Measurements from ENCODE around the gene SGSH.

SGSH gene

DNA sequence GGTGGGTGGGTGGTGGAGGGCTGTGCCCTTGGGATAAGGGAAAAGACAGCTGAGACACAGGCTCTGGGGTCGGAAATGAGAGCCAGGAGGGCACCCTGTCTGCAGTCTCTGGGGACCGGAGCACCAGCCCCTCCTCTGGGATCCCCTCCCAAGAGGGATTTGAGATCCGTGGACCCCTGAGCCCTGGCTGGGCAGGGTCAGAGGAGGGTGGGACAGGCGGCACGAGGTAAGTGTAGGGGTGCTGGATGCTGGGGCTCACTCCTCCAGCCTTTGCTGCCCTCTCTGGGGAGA lies 425 bp downstream of the SGSH start (continued):
- TF ChIP-seq, protein P1, sequence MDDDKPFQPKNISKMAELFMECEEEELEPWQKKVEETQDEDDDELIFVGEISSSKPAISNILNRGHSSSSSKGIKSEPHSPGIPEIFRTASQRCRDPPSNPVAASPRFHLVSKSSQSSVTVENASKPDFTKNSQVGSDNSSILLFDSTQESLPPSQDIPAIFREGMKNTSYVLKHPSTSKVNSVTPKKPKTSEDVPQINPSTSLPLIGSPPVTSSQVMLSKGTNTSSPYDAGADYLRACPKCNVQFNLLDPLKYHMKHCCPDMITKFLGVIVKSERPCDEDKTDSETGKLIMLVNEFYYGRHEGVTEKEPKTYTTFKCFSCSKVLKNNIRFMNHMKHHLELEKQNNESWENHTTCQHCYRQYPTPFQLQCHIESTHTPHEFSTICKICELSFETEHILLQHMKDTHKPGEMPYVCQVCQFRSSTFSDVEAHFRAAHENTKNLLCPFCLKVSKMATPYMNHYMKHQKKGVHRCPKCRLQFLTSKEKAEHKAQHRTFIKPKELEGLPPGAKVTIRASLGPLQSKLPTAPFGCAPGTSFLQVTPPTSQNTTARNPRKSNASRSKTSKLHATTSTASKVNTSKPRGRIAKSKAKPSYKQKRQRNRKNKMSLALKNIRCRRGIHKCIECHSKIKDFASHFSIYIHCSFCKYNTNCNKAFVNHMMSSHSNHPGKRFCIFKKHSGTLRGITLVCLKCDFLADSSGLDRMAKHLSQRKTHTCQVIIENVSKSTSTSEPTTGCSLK (tag by site-specific recombination; IDR thresholded peaks at IDR 0.05), result no peak
- TF ChIP-seq ZNF677 (tag by site-specific recombination; IDR thresholded peaks at IDR 0.05) (no peak), ZNF2 (tag by site-specific recombination; IDR thresholded peaks at IDR 0.05) (no peak), ZNF311 (tag by site-specific recombination; IDR thresholded peaks at IDR 0.05; ENCODE audit: borderline replicate concordance) (no peak), ZNF626 (tag by site-specific recombination; IDR thresholded peaks at IDR 0.05) (no peak), ZNF843 (tag by site-specific recombination; IDR thresholded peaks at IDR 0.05) (0 out of 2 replicates have a peak, but pooled peaks have one; percentile 4)
- TF ChIP-seq, protein P2, sequence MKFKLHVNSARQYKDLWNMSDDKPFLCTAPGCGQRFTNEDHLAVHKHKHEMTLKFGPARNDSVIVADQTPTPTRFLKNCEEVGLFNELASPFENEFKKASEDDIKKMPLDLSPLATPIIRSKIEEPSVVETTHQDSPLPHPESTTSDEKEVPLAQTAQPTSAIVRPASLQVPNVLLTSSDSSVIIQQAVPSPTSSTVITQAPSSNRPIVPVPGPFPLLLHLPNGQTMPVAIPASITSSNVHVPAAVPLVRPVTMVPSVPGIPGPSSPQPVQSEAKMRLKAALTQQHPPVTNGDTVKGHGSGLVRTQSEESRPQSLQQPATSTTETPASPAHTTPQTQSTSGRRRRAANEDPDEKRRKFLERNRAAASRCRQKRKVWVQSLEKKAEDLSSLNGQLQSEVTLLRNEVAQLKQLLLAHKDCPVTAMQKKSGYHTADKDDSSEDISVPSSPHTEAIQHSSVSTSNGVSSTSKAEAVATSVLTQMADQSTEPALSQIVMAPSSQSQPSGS (tag by site-specific recombination; IDR thresholded peaks at IDR 0.05; ENCODE audit: low read depth), result no peak

DNA sequence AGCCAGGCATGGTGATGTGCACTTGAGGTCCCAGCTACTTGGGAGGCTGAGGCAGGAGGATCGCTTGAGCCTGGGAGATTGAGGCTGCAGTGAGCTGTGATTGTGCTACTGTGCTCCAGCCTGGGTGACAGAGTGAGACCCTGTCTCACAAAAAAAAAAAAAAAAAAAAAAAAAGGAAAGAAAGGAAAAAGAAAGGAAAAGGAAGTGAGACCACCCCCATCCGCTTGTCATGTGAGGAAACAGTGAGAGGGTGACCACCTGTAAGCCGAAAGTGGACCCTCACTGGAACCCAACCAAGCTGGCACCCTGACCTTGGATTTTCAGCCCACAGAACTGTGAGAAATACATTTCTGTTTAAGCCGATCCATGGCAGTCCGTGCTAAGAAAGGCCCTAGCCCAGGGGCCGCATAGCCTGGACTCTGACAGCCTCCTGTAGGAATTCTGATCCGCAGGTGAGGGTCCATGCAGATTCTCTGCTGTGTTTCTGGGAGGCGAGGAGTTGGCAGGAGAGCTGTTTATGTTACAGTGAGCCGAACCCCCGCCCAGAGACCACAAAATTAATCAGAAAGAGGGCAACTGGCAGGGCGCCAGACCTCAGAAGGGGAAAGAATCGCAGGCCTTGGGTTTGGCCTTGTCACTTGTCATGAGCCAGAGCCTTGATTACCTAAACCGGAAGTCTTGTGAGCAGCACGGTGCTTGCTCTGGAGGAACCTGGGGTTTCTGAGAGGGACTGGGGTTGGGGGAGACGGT lies 945 bp downstream of the SGSH start:
- peaks cover 8% of the 10 kb centered on the region; the same call in 1 of the 2 replicates for H3K4me1 ChIP-seq (ENCODE audit: control insufficient read depth, insufficient read depth, low read length)
- POLR2A ChIA-PET, result interaction anchor here (0.5 to 2.4 kb wide), 9 partner anchors 8 to 1455 kb away, joined by 3 to 11 read pairs (median 5); no protein-coding TSS in a partner anchor
- H3K36me3 ChIP-seq (ENCODE audit: control insufficient read depth in 2 of 2, insufficient read depth in 1 of 2, low read length in 2 of 2), result peaks cover 14 to 60% of the 10 kb centered on the region in 2 experiments
- H3K4me3 ChIP-seq (ENCODE audit: low read depth, low read length), result peak overlapping the region; percentile 82
- H3K27ac ChIP-seq (ENCODE audit: extremely low read depth, low read depth, low read length), result peak overlapping the region; percentile 93
- H3K9me3 ChIP-seq (ENCODE audit: control insufficient read depth, insufficient read depth, low read depth, low read length), result no peaks in the 10 kb centered on the region
- CTCF ChIA-PET, result interaction anchor here (0.6 to 1.0 kb wide), 3 partner anchors 40 to 999 kb away, joined by 3 read pairs; no protein-coding TSS in a partner anchor
- TF ChIP-seq MZF1 (tag by site-specific recombination; IDR thresholded peaks at IDR 0.05; ENCODE audit: borderline replicate concordance), result no peak
- no peak for TF ChIP-seq ZNF558 (tag by site-specific recombination; IDR thresholded peaks at IDR 0.05)
- TF ChIP-seq ZNF132 (tag by site-specific recombination; IDR thresholded peaks at IDR 0.05; ENCODE audit: borderline replicate concordance), result no peak
- TF ChIP-seq KLF16 (tag by site-specific recombination; IDR thresholded peaks at IDR 0.05), result no peak
- TF ChIP-seq, protein P3, sequence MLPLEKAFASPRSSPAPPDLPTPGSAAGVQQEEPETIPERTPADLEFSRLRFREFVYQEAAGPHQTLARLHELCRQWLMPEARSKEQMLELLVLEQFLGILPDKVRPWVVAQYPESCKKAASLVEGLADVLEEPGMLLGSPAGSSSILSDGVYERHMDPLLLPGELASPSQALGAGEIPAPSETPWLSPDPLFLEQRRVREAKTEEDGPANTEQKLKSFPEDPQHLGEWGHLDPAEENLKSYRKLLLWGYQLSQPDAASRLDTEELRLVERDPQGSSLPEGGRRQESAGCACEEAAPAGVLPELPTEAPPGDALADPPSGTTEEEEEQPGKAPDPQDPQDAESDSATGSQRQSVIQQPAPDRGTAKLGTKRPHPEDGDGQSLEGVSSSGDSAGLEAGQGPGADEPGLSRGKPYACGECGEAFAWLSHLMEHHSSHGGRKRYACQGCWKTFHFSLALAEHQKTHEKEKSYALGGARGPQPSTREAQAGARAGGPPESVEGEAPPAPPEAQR (tag by site-specific recombination; IDR thresholded peaks at IDR 0.05), result no peak
- TF ChIP-seq ZSCAN23 (tag by site-specific recombination; IDR thresholded peaks at IDR 0.05), result no peak
- TF ChIP-seq KLF9 (tag by site-specific recombination; IDR thresholded peaks at IDR 0.05; ENCODE audit: low read depth), result no peak
- TF ChIP-seq GLIS2 (tag by site-specific recombination; IDR thresholded peaks at IDR 0.05), result peak; percentile 49; the same call in 1 of the 2 replicates
- no peak for TF ChIP-seq FEZF1 (tag by site-specific recombination; IDR thresholded peaks at IDR 0.05)
- TF ChIP-seq ZNF571 (tag by site-specific recombination; IDR thresholded peaks at IDR 0.05), result no peak
- TF ChIP-seq ZNF610 (tag by site-specific recombination; IDR thresholded peaks at IDR 0.05; ENCODE audit: borderline replicate concordance), result no peak
- TF ChIP-seq ZNF2 (tag by site-specific recombination; IDR thresholded peaks at IDR 0.05), result no peak
- no peak for TF ChIP-seq ZNF121 (tag by site-specific recombination; IDR thresholded peaks at IDR 0.05)
- TF ChIP-seq ZNF404 (tag by site-specific recombination; IDR thresholded peaks at IDR 0.05), result no peak
- TF ChIP-seq HOXD13 (CRISPR knock-in tag; IDR thresholded peaks at IDR 0.05; ENCODE audit: borderline replicate concordance), result no peak
- TF ChIP-seq, protein P4, sequence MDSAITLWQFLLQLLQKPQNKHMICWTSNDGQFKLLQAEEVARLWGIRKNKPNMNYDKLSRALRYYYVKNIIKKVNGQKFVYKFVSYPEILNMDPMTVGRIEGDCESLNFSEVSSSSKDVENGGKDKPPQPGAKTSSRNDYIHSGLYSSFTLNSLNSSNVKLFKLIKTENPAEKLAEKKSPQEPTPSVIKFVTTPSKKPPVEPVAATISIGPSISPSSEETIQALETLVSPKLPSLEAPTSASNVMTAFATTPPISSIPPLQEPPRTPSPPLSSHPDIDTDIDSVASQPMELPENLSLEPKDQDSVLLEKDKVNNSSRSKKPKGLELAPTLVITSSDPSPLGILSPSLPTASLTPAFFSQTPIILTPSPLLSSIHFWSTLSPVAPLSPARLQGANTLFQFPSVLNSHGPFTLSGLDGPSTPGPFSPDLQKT (IDR thresholded peaks at IDR 0.05; ENCODE audit: borderline replicate concordance, low read depth, low read length), result no peak
- no peak for TF ChIP-seq REPIN1 (tag by site-specific recombination; IDR thresholded peaks at IDR 0.05; ENCODE audit: low read depth)
- TF ChIP-seq ZNF664 (tag by site-specific recombination; IDR thresholded peaks at IDR 0.05), result no peak
- no peak for TF ChIP-seq ZNF266 (tag by site-specific recombination; IDR thresholded peaks at IDR 0.05; ENCODE audit: low read depth)
- TF ChIP-seq GLIS1 (tag by site-specific recombination; IDR thresholded peaks at IDR 0.05), result peak; percentile 92
- TF ChIP-seq ZNF596 (tag by site-specific recombination; IDR thresholded peaks at IDR 0.05), result no peak
- TF ChIP-seq ZNF510 (tag by site-specific recombination; IDR thresholded peaks at IDR 0.05; ENCODE audit: insufficient replicate concordance), result no peak
- no peak for TF ChIP-seq ZNF175 (tag by site-specific recombination; IDR thresholded peaks at IDR 0.05)
- TF ChIP-seq ZFP69B (tag by site-specific recombination; IDR thresholded peaks at IDR 0.05), result no peak; the same call in 1 of the 2 replicates
- no peak for TF ChIP-seq ZBTB48 (tag by site-specific recombination; IDR thresholded peaks at IDR 0.05)
- no peak for TF ChIP-seq ZNF239 (tag by site-specific recombination; IDR thresholded peaks at IDR 0.05)
- no peak for TF ChIP-seq ZBTB20 (tag by site-specific recombination; IDR thresholded peaks at IDR 0.05)

All from HEK293 (cell line).